WTC11 (cell line): ENCODE data around the gene MAML2.

Experiments used
- ATF6 ChIP-seq: sonication (generic); formaldehyde crosslinking; IDR thresholded peaks from 2 replicates; pipeline ENCODE4 v1.8.1; 2023; ENCODE audit warnings: mild to moderate bottlenecking, missing genetic modification reagents
- ESRRA ChIP-seq: sonication (generic); formaldehyde crosslinking; IDR thresholded peaks from 2 replicates; pipeline ENCODE4 v1.8.1; 2022; ENCODE audit warnings: mild to moderate bottlenecking, missing genetic modification reagents, borderline replicate concordance
- ZSCAN18 ChIP-seq: fragments of 250-450 bp; sonication (Bioruptor Pico); IDR thresholded peaks from 2 replicates; pipeline ENCODE4 v2.1.2; 2022; ENCODE audit warnings: mild to moderate bottlenecking, moderate library complexity

GRCh38 chr11:96026310-96026709 lies 316.7 kb downstream of the MAML2 start:
- TF ChIP-seq ATF6 (CRISPR knock-in tag) (no peak), ZSCAN18 (CRISPR knock-in tag) (no peak), ESRRA (no peak)
